Measurements from ENCODE around the gene HOXA6. TPM values are rescaled to one million over a fixed set of nuclear protein-coding genes. Genes with fewer than 3 reads are reported as not detected.

HOXA6 gene
- total RNA-seq, 2 experiments from 2014 or later: not detected

DNA sequence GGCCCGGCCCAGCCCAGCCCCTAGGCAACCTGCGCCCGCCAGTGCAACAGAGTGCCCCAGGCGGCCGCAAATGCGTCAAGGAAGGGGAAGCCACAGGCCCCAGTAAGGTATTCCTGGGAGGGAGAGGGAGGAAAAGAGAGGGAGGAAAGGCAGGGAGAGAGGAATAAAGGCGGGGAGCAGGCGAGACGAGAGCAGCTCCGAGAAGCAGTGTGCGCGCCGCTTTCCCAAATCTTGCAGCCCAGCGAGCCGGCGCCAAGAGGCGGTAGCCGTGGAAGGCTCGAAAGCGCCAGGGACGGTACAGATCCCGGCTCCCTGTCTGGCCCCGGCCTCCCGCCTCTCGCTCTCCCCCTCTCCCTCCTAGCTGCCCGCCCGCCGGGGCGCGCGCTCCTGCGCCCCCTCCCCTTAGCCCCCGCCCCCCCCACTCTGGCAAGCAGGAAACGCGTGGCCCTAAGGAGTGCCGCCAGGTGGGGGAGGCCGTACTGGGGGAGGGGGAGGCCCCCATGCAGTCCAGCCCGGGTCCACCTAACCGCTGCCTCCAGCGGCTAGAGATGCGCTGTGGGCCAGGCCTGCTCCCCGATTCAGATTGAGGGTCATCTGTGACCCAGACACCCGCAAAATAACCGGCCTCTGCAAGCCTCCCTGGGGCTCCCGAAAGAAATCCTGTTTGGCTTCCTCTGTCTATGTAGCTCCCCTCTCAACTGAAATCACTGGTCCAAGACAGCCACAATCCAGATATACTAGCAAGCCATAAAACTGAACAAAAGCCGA lies 22.3 kb upstream of the HOXA6 start:
- H3K36me3 Mint-ChIP-seq (ENCODE audit: low read depth): no peaks in the 10 kb centered on the region
- CTCF ChIA-PET: interaction anchor here (1.1 to 10.4 kb wide), 7 partner anchors 7 to 800 kb away, joined by 3 to 61 read pairs (median 5); no protein-coding TSS in a partner anchor
- H3K9me3 Mint-ChIP-seq: no peaks in the 10 kb centered on the region
- no peak for DNase-seq
- TF ChIP-seq, protein P1, sequence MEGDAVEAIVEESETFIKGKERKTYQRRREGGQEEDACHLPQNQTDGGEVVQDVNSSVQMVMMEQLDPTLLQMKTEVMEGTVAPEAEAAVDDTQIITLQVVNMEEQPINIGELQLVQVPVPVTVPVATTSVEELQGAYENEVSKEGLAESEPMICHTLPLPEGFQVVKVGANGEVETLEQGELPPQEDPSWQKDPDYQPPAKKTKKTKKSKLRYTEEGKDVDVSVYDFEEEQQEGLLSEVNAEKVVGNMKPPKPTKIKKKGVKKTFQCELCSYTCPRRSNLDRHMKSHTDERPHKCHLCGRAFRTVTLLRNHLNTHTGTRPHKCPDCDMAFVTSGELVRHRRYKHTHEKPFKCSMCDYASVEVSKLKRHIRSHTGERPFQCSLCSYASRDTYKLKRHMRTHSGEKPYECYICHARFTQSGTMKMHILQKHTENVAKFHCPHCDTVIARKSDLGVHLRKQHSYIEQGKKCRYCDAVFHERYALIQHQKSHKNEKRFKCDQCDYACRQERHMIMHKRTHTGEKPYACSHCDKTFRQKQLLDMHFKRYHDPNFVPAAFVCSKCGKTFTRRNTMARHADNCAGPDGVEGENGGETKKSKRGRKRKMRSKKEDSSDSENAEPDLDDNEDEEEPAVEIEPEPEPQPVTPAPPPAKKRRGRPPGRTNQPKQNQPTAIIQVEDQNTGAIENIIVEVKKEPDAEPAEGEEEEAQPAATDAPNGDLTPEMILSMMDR (IDR thresholded peaks at IDR 0.05): no peak
- H3K27me3 Mint-ChIP-seq: peaks cover 72% of the 10 kb centered on the region
- ATAC-seq: no peak
- peaks cover 37% of the 10 kb centered on the region for H3K4me1 Mint-ChIP-seq (ENCODE audit: low read depth)
- H3K4me3 Mint-ChIP-seq: no peak overlapping the region
- H3K27ac Mint-ChIP-seq: no peak overlapping the region
- intact Hi-C loops (cut with micrococcal nuclease): loop anchor here (5.0 kb wide), 2 partner anchors 32 to 72 kb away; partner anchors contain the start of genes EVX1 and HOXA13
- POLR2A ChIA-PET: no interaction called here

DNA sequence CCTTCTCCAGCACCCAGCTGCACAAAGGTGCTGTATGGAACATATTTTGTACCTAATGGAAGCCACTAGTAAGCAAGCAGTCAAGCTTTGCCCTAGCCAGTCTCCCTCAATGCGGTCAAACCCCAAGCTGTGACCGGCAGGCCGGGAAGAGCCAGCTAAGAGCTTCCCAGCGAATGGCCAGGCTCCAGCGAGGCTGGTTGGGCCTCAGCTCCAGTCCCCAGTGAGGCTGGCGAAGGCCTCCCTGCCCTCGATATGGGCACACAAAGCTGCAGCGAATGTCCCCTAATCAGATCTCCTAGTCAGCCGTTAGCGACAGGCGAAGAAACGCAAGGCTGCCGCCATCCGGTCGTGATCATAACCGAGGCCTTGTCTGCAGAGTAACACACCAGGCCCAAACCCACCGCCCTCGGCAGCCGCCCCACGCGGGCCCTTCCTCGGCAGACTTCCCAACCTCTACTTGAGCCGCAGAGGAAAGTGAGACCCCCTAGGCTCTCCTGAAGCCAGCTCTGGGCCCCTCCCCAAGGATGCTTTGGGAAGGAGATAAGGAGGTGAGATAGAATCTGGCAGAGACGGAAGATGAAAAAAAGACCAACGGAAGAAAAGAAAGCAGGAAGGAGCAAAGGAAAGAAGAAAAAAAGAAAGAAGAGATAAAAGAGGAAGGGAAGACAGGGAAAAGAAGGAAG lies 20.8 kb upstream of the HOXA6 start:
- Mint-ChIP-seq H3K4me3 (no peak overlapping the region), H3K4me1 (ENCODE audit: low read depth) (peaks cover 38% of the 10 kb centered on the region), H3K36me3 (ENCODE audit: low read depth) (no peaks in the 10 kb centered on the region), H3K27ac (no peak overlapping the region), H3K27me3 (peaks cover 79% of the 10 kb centered on the region), H3K9me3 (no peaks in the 10 kb centered on the region)
- peak; percentile 62 for DNase-seq
- POLR2A ChIA-PET: no interaction called here
- CTCF ChIA-PET: interaction anchor here (1.1 to 2.2 kb wide), 7 partner anchors 11 to 42 kb away, joined by 3 to 13 read pairs (median 5); no protein-coding TSS in a partner anchor
- TF ChIP-seq, protein P1 (IDR thresholded peaks at IDR 0.05): no peak
- no peak for ATAC-seq
- intact Hi-C loops (cut with micrococcal nuclease): loop anchor here (5.0 kb wide), 1 partner anchor 34 kb away; the partner anchor contains the start of gene HOXA13

DNA sequence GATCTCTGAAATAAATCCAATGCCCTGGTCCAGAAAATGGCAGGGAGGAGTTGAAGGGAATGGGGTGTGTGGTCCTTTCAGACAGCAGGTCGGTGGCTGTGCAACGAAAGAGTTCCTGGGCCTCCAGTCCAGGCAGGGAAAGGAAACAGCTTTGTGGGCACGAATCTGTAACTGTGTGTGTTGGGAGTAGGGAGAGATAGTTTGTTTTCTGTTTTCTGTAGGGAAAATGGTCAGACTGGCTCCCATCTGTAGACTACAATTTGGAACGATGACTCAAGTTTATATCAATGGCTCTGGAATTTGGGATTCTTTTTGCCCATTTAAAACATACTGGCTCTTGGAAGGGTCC lies 20.3 kb upstream of the HOXA6 start:
- TF ChIP-seq, protein P1 (IDR thresholded peaks at IDR 0.05): no peak
- Mint-ChIP-seq H3K27ac (no peak overlapping the region), H3K9me3 (no peaks in the 10 kb centered on the region), H3K4me3 (no peak overlapping the region), H3K36me3 (ENCODE audit: low read depth) (no peaks in the 10 kb centered on the region), H3K27me3 (peaks cover 83% of the 10 kb centered on the region), H3K4me1 (ENCODE audit: low read depth) (peaks cover 38% of the 10 kb centered on the region)
- ChIA-PET POLR2A (no interaction called here), CTCF (interaction anchor here (1.1 to 1.7 kb wide), 5 partner anchors 12 to 28 kb away, joined by 3 to 7 read pairs (median 5); no protein-coding TSS in a partner anchor)
- intact Hi-C loops (cut with micrococcal nuclease): loop anchor here (5.0 kb wide), 1 partner anchor 34 kb away; the partner anchor contains the start of gene HOXA13
- no peak for DNase-seq
- no peak for ATAC-seq

DNA sequence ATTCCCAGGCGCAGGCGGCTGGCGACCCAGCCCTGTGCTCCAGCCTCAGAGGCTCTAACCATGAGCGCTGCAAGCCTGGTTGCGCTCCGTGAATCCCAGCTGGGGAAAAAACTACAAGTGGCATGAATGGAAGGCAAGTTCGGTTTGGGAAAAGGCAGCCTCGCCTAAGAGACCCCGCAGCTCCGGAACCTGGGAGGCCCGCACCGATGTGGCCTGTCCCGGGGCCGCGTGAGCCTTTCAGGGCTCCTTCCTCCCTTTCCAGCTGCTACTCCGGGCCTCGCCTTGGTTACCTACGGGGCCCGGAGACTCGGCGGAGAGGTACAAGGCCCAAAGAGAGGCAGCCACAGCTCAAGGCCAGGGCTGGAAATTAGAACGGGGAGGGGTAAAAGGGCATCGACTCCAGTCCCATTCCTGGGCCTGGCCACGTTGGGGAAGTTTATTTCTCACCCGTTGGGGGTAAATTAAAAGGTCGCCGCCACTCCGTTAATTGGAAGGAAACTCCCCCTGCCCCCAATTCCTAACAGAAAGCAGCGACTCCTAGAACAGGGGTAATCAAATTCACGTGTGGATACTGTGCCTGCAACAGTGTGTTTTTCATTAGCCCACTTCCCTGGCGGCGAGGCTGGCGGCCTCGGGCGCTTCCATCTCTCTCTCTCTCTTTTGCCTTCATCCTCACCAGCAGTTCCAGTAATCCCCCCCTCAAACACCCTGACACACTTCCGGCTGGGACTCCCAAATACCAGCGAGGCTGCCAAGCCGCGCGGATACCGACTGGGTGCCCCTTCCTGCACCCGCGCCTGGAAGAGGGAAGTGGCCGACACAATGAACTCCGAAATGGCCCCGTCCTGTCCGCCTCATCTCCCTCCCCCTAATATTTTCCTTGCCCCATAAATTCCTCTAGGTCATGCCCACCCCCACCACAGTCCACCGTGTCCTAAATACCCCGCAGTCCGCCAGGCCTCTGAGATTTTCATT lies 19.2 kb upstream of the HOXA6 start:
- H3K36me3 Mint-ChIP-seq (ENCODE audit: low read depth): no peaks in the 10 kb centered on the region
- TF ChIP-seq, protein P1 (IDR thresholded peaks at IDR 0.05): no peak
- ATAC-seq (no peak), DNase-seq (no peak)
- ChIA-PET POLR2A (interaction anchor here (0.7 to 1.2 kb wide), 2 partner anchors 12 to 14 kb away, joined by 3 to 4 read pairs; partner anchors contain the start of gene HOXA3), CTCF (interaction anchor here (0.9 to 1.9 kb wide), 11 partner anchors 9 to 485 kb away, joined by 3 to 6 read pairs (median 4); partner anchors contain the start of gene EVX1)
- no peaks in the 10 kb centered on the region for H3K9me3 Mint-ChIP-seq
- no peak overlapping the region for H3K4me3 Mint-ChIP-seq
- H3K27ac Mint-ChIP-seq: no peak overlapping the region
- H3K4me1 Mint-ChIP-seq (ENCODE audit: low read depth): peaks cover 31% of the 10 kb centered on the region
- intact Hi-C loops (cut with micrococcal nuclease): loop anchor here (5.0 kb wide), 1 partner anchor 35 kb away; the partner anchor contains the start of gene HOXA13
- peaks cover 86% of the 10 kb centered on the region for H3K27me3 Mint-ChIP-seq
